GM18867 (cell line): ENCODE results near the gene POU5F2.

Experiments used
- ATAC-seq: cut with Tn5 transposase; IDR thresholded peaks from one replicate; pipeline ENCODE4 v1.9.1; 2021; ENCODE audit warnings: mild to moderate bottlenecking, moderate library complexity; ENCODE audit not compliant: unreplicated experiment

The POU5F2 gene

GRCh38 chr5:93716453-93716852 lies 24.9 kb downstream of the POU5F2 start:
- no peak for ATAC-seq

DNA sequence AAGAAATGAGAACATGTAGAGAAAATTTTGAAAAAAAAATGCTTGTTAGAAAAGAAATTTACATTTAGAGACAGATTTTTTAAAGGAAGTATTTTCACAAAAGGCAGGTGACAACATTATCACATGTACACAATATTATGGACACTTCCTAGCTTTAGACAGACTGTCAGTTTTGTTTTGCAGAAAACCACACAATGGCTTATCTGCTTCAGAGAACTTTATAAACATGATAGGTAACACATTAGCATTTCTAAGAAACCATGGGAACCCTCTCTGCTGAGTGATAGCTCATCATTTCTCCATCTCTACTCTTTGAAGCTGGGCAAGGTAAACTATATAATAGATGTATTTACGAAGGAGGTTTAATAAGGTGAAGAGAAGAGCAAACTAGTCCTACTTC lies 25.6 kb downstream of the POU5F2 start:
- ATAC-seq = no peak

- no peak for ATAC-seq
These were observed 26.1 kb downstream of the POU5F2 start for GRCh38 chr5:93715327-93715726.

- ATAC-seq = no peak
These were observed 33.0 kb downstream of the POU5F2 start for GRCh38 chr5:93708442-93708841.

GRCh38 chr5:93705896-93706295 lies 35.5 kb downstream of the POU5F2 start:
- ATAC-seq = no peak

- ATAC-seq = no peak
These were observed 36.4 kb downstream of the POU5F2 start for GRCh38 chr5:93704996-93705395.

DNA sequence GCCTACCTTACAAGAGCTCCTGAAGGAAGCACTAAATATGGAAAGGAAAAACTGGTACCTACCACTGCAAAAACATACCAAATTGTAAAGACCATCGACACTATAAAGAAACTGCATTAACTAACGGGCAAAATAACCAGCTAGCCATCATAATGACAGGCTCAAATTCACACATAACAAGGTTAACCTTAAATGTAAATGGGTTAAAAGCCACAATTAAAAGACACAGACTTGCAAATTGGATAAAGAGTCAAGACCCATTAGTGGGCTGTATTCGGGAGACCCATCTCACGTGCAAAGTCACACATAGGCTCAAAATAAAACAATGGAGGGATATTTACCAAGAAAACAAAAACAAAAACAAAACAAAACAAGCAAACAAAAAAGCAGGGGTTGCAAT lies 49.4 kb downstream of the POU5F2 start:
- no peak for ATAC-seq
